Gastrocnemius medialis (tissue), 4 donors: ENCODE results near the gene RASGRP2. TPM values are rescaled to one million over a fixed set of nuclear protein-coding genes. Genes with fewer than 3 reads are reported as not detected.
A peak's percentile ranks its signal among the peaks of the same experiment; 100 is the strongest.

Source experiments
- ATAC-seq, 2 donors: fragments of 150-250 bp; one replicate each; pipeline ENCODE4 v1.9.1; 2016
- DNase-seq, 2 donors: peaks; one replicate each; pipeline ENCODE4 v3.0.0-alpha.2; 2019
- H3K27ac ChIP-seq, 4 donors: fragments of 200-600 bp; sonication (generic); 1 replicate in 1 of 4; 2 replicates in 3 of 4; pipeline ENCODE4 v1.5.1; 2016 to 2018; ENCODE audit warnings: mild to moderate bottlenecking in 2 of 4, moderate library complexity in 1 of 4
- H3K27me3 ChIP-seq, 3 donors: fragments of 200-600 bp; sonication (generic) in 2 of 3; 1 replicate in 1 of 3; 2 replicates in 2 of 3; pipeline versions ENCODE4 v1.5.1 to v1.6.0; 2016 to 2019; ENCODE audit warnings: mild to moderate bottlenecking in 1 of 3, moderate library complexity in 1 of 3
- H3K36me3 ChIP-seq, 2 donors: fragments of 200-600 bp; sonication (generic) in 1 of 2; one replicate each; pipeline ENCODE4 v1.5.1; 2017 to 2018
- H3K4me1 ChIP-seq, 2 donors: fragments of 200-600 bp; sonication (generic) in 1 of 2; one replicate each; pipeline ENCODE4 v1.5.1; 2016 to 2017; ENCODE audit warnings: mild to moderate bottlenecking in 2 of 2
- H3K4me3 ChIP-seq, 4 donors: fragments of 200-600 bp; sonication (generic) in 3 of 4; 1 replicate in 1 of 4; 2 replicates in 3 of 4; pipeline ENCODE4 v1.5.1; 2016 to 2019; ENCODE audit warnings: mild to moderate bottlenecking in 2 of 4
- H3K9me3 ChIP-seq, 3 donors: fragments of 200-600 bp; sonication (generic) in 2 of 3; 1 replicate in 1 of 3; 2 replicates in 2 of 3; pipeline ENCODE4 v1.5.1; 2016 to 2019
- POLR2A ChIP-seq, 2 donors: fragments of 450-650 bp; IDR thresholded peaks; one replicate each; pipeline ENCODE4 v1.6.1; 2017; ENCODE audit warnings: antibody characterized with exemption in 2 of 2, mild to moderate bottlenecking in 2 of 2, moderate library complexity in 2 of 2
- in situ Hi-C, 4 donors: fragments of 200-750 bp; cut with MboI; loops; one replicate each; pipeline versions ENCODE4 v1.15.0 to v1.8.0; 2017; ENCODE audit warnings: low sequenced_read_pairs in 4 of 4
- intact Hi-C: fragments of 100-400 bp; cut with DNase I; formaldehyde crosslinking; loops from one replicate; pipeline ENCODE4 v1.15.1; 2023; ENCODE audit warnings: low total_unique reads
- total RNA-seq, 4 donors: library from RNA; depleted of rRNA; stranded (reverse); fragments of >200 nt; gene quantifications; one replicate each; pipeline versions ENCODE4 v1.1.0 to v1.2.3, GENCODE V29; 2016
- TF ChIP-seq, protein P1 (sequence below), 5 experiments: fragments of 450-650 bp in 3 of 5; fragments of 200-600 bp in 2 of 5; sonication (generic) in 2 of 5; IDR thresholded peaks in 4 of 5; conservative IDR thresholded peaks in 1 of 5; 1 replicate in 4 of 5; 2 replicates in 1 of 5; pipeline ENCODE4 v1.5.1; 2016 to 2019; ENCODE audit warnings: antibody characterized with exemption in 5 of 5, mild to moderate bottlenecking in 3 of 5, moderate library complexity in 3 of 5

RASGRP2 gene
- total RNA-seq, result 10 to 100 TPM in 1 of 4 donors, 1 to 10 TPM in 3; 2.9 to 10.9 (median 7.1) TPM

GRCh38 chr11:64743591-64744543 lies at the start of gene RASGRP2:
TSS of gene RASGRP2 (minus strand) at chr11:64744142. CDS start at chr11:64742866, 1,276 bp downstream.
- TF ChIP-seq, protein P1, sequence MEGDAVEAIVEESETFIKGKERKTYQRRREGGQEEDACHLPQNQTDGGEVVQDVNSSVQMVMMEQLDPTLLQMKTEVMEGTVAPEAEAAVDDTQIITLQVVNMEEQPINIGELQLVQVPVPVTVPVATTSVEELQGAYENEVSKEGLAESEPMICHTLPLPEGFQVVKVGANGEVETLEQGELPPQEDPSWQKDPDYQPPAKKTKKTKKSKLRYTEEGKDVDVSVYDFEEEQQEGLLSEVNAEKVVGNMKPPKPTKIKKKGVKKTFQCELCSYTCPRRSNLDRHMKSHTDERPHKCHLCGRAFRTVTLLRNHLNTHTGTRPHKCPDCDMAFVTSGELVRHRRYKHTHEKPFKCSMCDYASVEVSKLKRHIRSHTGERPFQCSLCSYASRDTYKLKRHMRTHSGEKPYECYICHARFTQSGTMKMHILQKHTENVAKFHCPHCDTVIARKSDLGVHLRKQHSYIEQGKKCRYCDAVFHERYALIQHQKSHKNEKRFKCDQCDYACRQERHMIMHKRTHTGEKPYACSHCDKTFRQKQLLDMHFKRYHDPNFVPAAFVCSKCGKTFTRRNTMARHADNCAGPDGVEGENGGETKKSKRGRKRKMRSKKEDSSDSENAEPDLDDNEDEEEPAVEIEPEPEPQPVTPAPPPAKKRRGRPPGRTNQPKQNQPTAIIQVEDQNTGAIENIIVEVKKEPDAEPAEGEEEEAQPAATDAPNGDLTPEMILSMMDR (IDR thresholded peaks at IDR 0.05 in 4 of 5, conservative IDR thresholded peaks at IDR 0.05 in 1 of 5), result peak; percentile 83 to 94 (median 89)
- peak; percentile 29 for TF ChIP-seq POLR2A (IDR thresholded peaks at IDR 0.05)
- in situ Hi-C loops (no loop called here), intact Hi-C loops (loop anchor here (1.0 to 5.0 kb wide), 2 partner anchors 19 to 33 kb away; partner anchors contain the start of gene SF1)
- no peaks in the 10 kb centered on the region for H3K9me3 ChIP-seq
- no peaks in the 10 kb centered on the region for H3K36me3 ChIP-seq
- DNase-seq (peak; percentile 73 to 91), ATAC-seq (peak; percentile 57 to 65)
- peaks cover 16 to 32% of the 10 kb centered on the region in 2 donors for H3K4me1 ChIP-seq
- no peaks in the 10 kb centered on the region for H3K27me3 ChIP-seq
- H3K27ac ChIP-seq, result peak within 1 kb of the TSS; percentile 86 to 99 (median 93)
- H3K4me3 ChIP-seq, result peak within 1 kb of the TSS; percentile 68 to 88 (median 76)

DNA sequence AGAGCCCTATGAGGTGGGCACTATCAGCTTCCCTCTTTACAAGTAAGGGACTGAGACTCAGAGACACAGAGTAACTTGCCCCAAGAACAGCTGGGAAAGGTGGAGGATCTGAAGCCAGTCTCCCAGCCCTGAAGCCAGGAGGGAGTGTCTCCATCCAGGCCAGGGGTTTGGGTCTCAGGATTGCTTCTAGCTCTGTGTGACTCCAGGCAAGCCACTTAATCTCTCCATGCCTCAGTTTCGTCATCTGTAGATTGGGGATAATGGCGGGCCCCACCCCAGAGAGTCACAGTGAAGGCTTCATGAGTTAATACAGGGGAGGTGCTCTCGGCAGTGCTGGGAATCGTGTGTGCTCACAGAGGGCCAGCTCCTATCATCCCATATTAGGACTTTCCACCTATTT lies 48.5 kb upstream of the RASGRP2 start:
- in situ Hi-C loops (no loop called here), intact Hi-C loops (no loop called here)
- Histone ChIP-seq H3K4me1 (no peaks in the 10 kb centered on the region), H3K27ac (no peak overlapping the region), H3K36me3 (peaks cover 0 to 12% of the 10 kb centered on the region in 2 donors), H3K4me3 (no peak overlapping the region), H3K9me3 (no peaks in the 10 kb centered on the region), H3K27me3 (no peaks in the 10 kb centered on the region)
- TF ChIP-seq POLR2A (IDR thresholded peaks at IDR 0.05), result no peak
- TF ChIP-seq, protein P1 (IDR thresholded peaks at IDR 0.05 in 4 of 5, conservative IDR thresholded peaks at IDR 0.05 in 1 of 5), result no peak
- DNase-seq (no peak), ATAC-seq (no peak)

DNA sequence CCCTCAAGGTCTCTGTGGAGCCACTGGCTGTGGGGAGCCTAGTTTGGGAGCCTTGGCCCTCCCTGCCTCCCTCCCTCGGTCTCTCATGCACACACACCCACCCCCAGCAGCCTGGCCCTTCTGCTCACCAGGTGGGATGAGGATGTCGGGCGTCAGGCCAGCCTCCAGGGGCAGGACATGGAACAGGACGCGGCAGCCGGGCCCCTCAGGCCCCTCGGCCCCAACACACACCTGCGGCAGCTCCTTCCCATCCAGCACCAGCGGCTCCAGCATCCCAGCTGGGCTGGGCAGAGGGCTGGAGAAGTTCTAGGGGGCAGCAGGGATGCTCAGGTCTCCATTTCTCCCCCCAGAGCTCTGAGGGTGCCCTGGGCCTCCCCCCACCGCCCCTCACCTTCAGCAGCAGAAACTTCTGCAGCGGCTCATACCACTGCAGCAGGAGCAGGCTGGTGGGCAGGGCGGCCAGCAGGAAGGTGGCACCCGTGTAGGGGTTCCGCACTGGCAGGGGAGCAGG lies 47.9 kb upstream of the RASGRP2 start:
- no peak for DNase-seq
- ATAC-seq, result no peak
- H3K4me1 ChIP-seq, result no peaks in the 10 kb centered on the region
- in situ Hi-C loops, result no loop called here
- no peaks in the 10 kb centered on the region for H3K27me3 ChIP-seq
- peaks cover 0 to 7% of the 10 kb centered on the region in 2 donors for H3K36me3 ChIP-seq
- intact Hi-C loops, result no loop called here
- H3K27ac ChIP-seq, result no peak overlapping the region
- no peaks in the 10 kb centered on the region for H3K9me3 ChIP-seq
- H3K4me3 ChIP-seq, result no peak overlapping the region
- TF ChIP-seq POLR2A (IDR thresholded peaks at IDR 0.05), result no peak
- TF ChIP-seq, protein P1 (IDR thresholded peaks at IDR 0.05 in 4 of 5, conservative IDR thresholded peaks at IDR 0.05 in 1 of 5), result no peak

- Histone ChIP-seq H3K4me3 (no peak overlapping the region), H3K4me1 (no peaks in the 10 kb centered on the region), H3K9me3 (no peaks in the 10 kb centered on the region), H3K27me3 (no peaks in the 10 kb centered on the region), H3K27ac (no peak overlapping the region), H3K36me3 (peaks cover 0 to 6% of the 10 kb centered on the region in 2 donors)
- DNase-seq, result no peak
- intact Hi-C loops (no loop called here), in situ Hi-C loops (no loop called here)
- ATAC-seq, result no peak
- no peak for TF ChIP-seq POLR2A (IDR thresholded peaks at IDR 0.05)
- TF ChIP-seq, protein P1 (IDR thresholded peaks at IDR 0.05 in 4 of 5, conservative IDR thresholded peaks at IDR 0.05 in 1 of 5), result no peak
Measured at GRCh38 chr11:64790205-64791095, 46.5 kb upstream of the RASGRP2 start.
